Stimulated activated CD4-positive, alpha-beta T cell treated with anti-CD3 and anti-CD28 coated beads, Interleukin-12 subunit alpha, Interleukin-12 subunit beta, amount 100 ng/mL, for 48 hours (primary cell): ENCODE results near the gene PRRT1.

ENCODE experiments used
- DNase-seq, 3 donors: peaks; one replicate each; pipeline ENCODE4 v3.0.0-alpha.2; 2020; ENCODE audit warnings: low read depth in 2 of 3, low spot score in 1 of 3

The PRRT1 gene

DNA sequence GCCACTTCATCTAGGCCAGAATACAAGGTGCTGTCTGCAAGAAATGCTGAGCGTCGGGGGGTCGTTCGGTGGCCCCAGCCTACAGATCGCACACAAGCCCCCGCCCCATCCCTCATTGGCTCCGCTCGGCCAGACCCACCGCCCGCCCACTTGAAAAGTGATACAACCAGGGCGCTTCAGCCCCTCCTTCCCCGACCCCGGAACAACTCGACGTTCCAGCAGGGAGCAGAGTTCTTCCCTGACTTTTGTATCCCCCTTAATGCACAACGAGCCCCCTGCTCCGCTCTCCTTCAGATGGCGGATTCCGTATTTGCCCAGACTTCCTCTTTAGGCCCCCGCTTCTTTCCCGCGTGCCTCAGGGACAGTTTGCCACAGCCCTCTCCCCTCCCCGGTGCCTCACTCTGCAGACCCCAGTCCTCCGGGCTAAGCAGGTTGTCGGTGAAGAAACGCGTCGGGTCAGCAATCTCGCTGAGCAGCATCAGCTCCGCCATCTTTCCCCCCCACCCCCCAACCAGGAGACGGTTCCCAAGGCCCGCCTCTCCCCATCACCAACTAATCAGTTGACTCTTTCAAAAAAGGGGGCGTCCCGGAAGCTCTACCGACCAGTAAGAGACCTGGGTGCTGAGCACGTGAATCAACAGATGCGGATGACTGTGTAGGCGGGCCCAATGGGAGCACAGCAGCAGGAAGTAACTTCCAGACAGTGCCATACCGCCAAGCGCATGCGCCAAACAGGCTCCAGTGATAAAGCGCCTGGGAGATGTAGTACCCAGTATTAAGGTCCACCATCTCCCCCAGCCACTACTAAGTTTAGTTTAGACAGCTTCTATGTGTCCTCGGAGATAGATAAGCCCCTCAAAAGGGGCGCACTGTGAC is 23.8 kb downstream of the PRRT1 start, which contains the start of gene ATF6B:
TSS of gene ATF6B (minus strand) at position 530 of the 876 bp plus-strand sequence. CDS start at position 491, 39 bp downstream.
- peak; percentile 96 for DNase-seq

DNA sequence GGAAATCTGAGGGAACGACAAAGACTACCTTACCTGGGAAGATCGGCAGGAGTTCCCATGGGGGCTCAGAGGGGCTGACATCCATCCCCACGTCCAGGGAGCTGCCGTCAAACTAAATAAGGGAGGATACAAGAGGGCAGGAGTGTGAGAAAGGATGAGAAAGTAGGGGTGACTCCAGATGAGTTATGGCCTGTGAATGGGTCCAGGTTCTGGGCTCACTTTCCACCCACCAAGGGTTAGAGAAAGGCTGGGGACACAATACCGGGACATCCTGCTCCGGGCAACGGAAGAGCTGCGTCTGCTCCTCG is 24.4 kb downstream of the PRRT1 start:
- no peak for DNase-seq

DNA sequence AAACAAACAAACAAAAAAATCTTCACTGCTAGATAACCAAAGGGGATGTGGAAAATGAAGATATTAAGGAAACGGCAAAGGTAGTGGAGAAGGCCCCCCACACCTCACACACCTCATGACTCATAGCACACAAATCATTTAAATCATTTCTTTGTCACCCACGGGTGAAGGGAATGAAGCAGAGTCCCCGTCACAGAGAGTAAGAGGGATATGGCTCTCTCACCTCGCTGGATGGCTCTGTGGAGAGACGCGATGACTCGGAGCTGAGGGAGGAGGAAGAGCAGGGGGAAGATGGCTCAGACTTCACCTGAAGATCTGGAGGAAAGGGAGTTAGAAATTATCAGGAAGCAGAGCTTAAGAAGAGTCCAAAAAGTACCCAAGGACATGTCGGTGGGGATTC is 24.9 kb downstream of the PRRT1 start:
- DNase-seq = no peak

DNA sequence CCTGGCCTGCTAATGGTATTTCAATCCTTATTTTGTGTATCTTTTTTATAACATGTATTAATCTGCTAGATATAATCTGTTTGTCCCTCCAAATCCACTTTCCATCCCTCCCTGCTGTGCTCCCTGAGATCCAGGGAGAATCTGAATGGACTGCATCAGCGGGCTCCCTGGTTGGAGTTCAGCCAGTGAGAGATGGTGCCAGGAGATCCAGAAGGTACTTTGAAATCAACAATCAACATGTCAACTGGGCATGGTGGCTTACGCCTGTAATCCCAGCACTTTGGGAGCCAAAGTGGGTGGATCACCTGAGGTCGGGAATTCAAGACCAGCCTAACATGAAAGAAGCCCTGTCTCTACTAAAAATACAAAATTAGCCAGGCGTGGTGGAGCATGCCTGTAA is 28.1 kb downstream of the PRRT1 start:
- DNase-seq = no peak

DNA sequence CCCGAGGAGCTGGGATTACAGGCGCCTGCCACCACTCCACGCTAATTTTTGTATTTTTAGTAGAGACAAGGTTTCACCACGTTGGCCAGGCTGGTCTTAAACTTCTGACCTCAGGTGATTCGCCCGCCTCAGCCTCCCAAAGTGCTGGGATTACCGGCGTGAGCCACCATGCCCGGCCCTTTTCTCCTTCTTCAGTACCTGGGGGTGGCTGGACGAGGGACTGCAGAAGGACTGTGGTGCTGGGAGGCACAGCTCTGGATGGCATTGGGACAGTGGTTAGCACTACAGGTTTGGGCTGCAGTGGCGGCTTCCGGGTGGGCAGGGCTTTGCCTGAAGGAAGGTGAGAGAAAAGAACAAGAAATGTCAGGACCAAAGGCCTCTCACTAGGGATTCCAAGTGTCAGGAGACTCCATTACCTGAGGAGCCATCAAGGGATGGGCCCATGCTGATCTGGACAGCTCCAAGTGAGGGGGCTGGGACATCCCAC is 31.1 kb downstream of the PRRT1 start:
- DNase-seq = no peak

DNA sequence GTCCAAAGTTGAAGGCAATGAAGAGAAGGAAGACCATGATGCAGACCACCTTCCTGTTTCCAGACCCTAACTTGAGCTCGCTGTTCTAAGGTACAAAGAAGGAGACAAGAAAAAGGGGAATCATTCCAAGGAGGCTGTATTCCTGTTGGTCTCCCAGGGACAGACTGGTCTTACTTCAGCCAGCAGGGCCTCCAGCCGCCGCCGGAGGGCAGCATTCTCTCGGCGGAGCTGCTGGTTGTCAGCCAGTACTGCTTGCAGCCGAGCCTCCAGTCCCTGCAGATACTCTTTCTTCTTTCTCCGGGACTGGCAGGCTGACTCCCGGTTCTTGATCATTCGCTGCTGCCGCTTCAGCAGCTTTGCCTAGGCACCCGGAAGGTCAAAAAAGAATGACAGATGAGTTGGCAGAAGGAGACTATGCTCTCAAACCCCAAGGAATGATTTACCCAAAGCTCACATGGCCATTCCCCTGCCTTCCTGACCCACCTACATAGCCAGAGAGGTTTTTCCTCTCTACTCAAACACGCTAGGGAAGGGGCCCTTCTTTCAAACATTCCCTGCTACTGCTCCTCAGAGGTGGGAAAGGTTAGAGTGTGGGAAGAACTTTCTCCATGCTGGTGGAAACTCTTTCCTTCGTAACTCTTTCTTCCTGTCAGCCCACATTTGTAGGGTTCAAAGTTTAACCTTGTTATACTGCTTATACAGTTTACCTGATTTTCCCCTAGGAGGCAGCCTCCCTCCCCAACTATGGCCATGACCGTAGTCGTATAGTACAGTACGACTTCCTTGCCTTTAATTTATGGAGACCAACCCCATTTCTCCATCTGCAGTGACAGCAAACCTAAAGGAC is 32.7 kb downstream of the PRRT1 start:
- DNase-seq = peak; percentile 45 to 58 (median 57)

DNA sequence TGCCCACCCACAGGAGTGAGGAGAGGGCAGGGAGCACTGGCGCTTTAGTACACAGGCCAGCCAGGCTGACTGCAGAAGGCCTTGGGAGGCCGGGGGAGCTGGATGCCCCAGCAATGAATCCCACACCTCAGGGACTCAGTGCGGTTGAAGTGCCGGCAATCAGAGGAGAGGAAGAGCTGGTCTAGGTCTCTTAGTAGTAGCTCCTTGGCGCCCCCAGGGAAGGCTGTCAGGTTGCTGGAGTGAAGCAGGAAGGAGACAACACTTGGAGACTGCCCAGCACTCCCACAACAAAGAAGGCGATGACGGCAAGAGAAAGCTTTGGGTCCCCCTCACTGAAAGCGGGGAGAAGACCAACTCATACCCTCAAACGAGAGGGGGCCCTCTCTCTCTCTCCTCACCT is 34.3 kb downstream of the PRRT1 start:
- no peak for DNase-seq

DNA sequence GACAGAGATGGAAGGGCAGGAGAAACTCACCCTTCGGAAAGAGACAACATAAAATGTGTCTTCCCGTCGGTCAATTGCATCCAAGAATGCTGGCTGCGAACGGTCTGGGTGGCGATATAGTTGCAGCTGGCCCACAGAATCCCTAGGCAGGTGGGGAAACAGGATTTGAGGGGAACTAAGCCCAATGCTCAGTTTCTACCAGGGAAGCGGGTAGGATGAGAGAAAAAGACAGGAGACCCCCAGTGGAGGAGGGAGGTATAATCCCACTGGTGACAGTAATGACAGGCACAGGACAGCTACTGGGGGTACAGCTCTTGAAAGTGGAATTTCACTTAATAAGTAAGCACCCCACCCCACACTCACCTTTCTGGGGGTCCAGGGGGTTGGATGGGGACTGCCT is 35.1 kb downstream of the PRRT1 start:
- DNase-seq = no peak

DNA sequence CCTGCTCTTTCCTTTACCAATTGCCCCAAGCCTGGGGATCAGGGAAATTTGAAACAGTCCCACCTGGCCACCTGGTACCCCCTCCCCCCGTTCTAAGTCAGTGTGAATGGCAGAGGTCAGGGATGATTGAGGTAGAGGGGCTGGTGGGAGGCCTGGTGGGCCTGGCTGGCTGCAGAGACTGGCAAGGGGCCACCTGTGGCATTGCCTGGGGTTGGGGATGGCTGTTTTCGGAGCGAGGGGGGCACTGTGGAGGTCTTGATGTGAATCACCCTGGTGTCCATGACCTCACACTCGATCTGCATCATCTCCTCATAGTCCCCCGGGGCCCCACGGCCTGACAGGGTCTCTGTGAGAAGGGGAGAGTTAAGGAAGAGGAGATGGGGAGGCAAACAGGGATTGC is 36.1 kb downstream of the PRRT1 start:
- no peak for DNase-seq

DNA sequence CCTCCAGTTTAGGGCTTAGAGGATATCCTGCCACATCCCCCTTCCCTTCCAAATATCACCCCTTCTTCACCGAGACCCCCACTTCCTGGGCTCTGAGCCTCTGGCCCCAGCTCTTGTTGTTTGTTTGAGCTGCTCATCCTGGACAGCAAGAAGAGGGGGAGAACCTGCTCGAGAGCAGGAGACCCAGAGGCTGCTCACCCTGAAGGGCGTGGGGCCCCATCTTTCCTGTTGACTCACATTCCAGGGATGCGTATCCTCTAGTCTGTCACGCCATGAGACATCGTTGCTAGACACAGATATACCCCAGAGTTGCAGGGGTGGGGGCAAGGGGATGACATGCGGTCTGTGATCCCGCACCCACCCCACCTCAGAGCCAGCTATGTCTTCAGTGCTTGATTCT is 36.9 kb downstream of the PRRT1 start:
- DNase-seq = no peak

DNA sequence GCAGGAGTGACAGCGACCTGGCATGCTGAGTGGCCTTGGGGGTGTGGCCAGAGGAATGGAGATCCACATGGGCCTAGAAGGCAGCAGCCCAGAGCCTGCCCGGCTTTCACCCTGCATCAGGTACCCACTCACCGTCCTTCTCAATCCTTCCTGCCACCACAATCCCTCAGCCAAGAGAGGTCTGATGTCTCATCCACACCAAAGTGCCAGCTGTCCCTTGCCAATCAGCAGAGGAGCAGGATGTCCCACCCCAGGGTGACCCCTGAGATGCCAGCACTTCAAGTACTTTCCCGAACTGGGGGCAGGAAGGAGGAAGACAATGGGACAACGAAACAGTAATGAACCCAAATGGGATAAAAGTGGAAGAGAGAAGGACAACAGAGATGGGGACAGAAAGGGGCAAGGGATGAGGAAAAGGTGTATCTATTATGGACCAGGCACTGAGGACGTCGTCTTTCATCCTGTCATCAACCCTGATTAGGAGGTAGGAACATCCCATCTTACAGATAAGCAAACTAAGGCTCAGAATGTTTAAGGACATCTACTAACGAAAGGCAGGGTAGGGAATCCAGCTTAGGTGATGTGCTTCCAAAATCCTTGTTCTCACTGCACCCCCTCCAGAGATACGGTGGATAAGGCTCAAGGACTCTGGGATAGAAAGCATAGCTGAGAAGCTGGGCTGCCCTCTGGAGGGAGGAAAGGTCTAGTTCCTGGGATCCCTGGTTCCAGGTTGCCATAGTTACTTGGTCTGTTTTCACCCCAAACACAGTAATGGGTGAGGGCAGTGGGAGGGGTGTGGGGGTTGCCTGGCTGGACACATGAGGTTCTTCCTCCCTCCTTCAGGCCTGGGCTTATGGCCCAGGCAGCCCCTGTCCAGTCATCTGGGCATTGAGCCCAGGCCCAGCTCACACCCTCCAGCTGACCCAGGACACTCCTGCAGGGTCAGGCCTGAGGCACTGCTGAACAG is 38.1 kb downstream of the PRRT1 start:
- no peak for DNase-seq

DNA sequence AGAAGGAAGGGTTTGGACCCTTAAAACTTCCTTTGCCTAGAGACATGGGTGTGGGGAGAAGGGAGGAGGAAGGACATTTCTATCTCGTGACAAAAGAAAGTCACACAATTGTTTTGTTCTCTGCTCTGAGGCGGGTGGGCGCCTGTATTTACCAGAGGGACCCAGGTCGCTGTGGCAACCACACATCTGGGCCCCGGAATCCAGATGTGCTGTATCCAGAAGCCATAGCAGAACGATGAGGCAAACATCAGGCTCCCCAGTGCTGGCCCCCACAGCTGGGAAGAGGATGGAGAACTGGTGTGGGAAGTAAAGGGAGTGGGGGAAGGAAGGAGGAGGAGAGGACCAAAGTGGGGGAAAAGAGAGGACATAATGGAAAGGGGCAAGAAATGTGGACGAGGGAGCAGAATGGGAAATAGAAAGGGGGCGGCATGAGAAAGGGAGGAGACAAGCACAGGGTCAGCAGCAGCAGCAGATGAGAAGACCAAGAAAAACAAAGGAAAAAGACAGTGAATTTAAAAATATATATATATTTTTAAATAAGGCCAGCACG is 39.2 kb downstream of the PRRT1 start:
- DNase-seq = no peak

DNA sequence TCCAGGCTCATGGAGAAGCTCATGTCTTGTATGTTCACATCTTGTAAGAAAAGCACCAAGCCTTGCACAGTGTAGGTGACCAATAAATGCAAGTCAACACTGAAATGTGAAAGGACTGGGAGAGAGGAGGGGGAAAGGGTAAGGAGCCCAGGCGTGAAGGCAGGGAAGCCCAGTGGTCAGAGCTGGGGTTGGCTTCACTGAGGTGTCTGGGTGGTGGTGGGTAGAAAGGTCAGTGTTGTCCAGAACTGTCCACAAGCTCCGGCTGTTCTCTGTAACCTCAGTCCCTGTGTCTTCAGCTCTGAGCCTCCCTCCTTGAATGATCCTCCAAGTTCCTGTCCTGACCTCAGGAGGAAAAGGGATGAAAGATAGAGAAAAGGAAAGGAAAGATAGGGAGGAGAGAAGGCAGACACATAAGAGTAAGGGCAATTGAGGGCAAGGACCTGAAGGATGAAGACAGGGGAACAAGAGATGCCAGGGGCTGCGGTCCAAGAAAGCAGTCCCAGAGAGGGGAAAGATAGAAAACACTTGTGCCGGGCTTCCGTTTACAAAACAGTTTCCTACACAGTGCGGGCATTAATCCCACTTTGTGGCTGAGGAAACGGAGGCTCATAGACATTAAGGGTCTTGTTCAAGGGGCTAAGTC is 40.2 kb downstream of the PRRT1 start:
- no peak for DNase-seq

DNA sequence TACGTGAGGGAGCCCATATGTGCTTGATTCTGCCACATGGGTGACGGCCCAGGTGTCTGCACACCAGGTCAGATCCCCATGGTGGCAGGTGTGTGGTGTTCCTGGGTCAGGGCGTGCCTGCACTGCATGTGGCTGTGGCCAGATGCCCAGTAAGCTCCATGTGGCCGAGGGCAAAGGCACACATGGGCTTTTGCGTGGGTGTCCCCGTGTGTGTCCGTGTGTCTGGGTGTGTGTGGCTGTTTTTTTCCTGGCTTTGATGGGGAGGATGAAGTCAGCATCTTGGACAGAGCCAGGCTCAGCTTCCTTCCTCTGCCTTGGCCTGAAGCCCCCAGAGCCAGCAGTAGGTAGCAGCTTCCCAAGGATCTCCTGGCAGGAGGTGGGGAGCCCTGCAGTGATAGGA is 41.1 kb downstream of the PRRT1 start:
- no peak for DNase-seq

DNA sequence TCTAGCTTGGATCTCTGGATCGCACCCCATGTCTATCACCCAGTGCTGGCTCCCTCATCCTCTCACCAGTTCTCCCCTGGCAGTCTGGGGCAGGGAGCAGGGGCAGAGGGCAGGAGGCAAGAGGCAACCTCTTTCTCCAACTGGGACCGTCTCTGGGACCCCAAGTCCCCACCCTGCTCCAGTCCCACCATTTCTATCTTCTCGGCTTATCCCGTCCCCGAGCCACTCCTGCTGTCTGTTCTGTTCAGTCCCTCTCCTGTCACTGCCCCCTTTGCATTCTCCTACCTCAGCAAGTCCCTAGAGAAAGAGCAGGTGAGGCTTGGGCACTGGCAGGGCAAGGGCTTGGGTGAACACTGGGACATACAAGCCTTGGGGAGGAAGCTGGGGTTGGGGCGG is 42.0 kb downstream of the PRRT1 start:
- no peak for DNase-seq

DNA sequence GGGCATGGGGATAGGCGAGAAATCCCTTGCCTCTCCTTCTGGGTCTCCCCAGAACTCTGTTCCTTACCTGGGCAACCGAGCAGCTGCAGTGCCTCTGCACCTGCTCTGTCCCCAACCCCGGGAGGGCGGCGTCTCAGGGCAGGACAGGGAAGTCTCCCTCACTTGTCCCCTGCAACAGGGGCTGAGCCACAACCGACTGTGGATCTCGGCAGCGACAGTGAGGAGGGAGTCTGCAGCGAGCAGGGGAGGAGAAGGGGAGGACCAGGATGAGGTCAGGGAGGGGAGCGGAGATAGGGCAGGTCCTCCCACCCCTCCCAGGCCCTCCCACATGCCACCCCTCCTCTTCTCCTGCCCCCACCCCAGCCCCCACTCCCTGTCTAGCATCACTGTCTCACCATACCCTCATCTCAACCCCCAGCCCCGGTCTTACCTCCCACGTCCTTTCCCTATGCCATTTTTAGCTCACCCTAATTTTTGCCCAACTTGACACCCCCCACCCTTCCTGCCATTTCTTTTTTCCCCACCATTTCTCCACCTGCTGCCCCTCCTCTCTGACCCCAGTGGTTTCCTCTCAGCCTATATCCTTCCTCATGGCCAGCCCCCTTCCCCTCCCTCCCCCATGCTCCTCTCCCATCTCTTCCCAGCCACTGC is 42.5 kb downstream of the PRRT1 start, which contains the start of gene TNXB:
TSS of gene TNXB (minus strand) at position 225 of the 651 bp plus-strand sequence. CDS start 11,140 bp downstream, outside the sequence.
- DNase-seq = no peak

DNA sequence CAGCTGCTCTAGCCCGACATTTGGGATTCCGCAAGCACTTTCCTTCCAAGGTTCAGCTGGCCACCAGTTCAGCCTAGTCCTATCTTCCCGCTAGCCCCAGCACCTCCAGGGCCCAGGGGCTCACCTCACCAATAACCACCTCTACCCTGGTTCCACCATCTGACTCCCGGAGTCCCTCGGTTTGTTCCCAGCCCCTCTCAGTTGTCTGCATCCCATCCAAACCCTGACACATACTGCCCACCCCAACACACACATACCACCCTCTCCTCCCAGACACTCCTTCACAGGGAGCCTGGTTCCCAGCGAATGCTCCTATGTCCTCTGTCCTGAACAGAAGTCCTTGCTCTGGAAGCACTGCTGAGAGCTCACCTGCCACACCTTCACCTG is 43.0 kb downstream of the PRRT1 start:
- DNase-seq = no peak

DNA sequence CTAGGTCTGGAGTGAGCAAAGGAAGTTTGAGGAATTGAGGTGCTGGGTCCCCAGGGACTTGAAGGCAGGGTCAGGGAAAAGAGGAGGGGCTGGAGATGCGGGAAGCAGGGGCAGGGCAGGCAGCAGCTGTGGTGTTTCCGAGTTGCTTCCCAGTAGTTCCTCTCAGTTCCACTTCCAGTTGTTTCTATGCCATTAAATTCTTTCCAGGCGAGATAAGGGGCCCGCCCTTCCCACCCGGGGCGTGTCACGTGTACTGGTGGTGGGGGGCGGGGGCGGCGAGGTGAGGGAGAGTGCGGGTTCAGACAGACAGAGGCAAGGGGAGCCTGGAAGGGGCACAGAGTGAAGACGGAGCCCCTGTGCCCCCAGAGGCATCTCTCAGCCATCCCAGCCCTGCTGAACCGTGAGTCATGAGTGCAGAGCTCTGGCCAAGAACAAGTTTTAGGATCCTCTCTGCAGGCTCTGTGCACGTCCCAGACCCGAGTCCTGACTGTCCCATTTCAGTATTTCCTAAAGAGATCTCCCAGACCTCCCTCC is 43.6 kb downstream of the PRRT1 start:
- DNase-seq = no peak

DNA sequence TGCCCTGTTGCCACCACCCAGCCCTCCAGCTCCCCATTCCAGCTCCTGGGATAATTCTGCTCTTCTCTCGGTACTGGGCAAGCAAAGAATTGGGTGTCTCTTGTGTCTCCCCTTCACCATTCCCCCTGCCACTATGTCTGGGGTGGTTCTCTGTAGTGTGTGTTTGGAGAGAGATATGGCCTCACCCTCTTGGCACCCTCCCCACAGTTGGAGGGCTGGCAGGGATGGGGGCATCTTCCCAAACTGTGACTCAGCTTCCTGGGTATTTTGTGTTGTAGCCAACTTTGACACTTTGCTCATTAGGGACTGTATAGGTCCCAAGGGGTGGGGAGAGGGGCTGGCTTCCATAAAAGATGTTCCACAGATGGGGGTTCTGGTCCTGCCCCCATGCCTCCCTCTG is 44.3 kb downstream of the PRRT1 start:
- DNase-seq = no peak
